ENCODE data around the gene IFT57.
"Not testable (repeated sequence)": the region's sequence is repeated elsewhere in the genome, so short reads cannot be mapped to it uniquely, and the experiment has no call there.

Gene IFT57

GRCh38 chr3:108159865-108160264, 62.4 kb downstream of the IFT57 start:
- Histone ChIP-seq H3K4me2 (peak overlapping the region in 3 of 11 experiments; percentile 32 to 74 (median 47); a peak in 4 of 22 replicates), H3K4me1 (peaks cover 0 to 60% (median 9%) of the 10 kb centered on the region in 10 experiments; a peak in 11 of 20 replicates), H3K9ac (no peak overlapping the region), H3K27me3 (no peaks in the 10 kb centered on the region), H3K36me3 (peaks cover 0 to 12% (median 0%) of the 10 kb centered on the region in 11 experiments; a peak in 4 of 22 replicates), H3K4me3 (no peak overlapping the region), H4K20me1 (no peaks in the 10 kb centered on the region), H3K27ac (0 out of 22 replicates have a peak overlapping the region, but pooled peaks of 1 of the 11 experiments have one; percentile 11), H3K9me3 (replicated peaks in 1 of 11) (peaks cover 0 to 6% (median 0%) of the 10 kb centered on the region in 11 experiments; a peak in 6 of 22 replicates)
- no peak for TF ChIP-seq Cebpa-rat (IDR thresholded peaks at IDR 0.05)

GRCh38 chr3:108159105-108159504, 63.1 kb downstream of the IFT57 start:
- H3K4me3 ChIP-seq = no peak overlapping the region
- peaks cover 0 to 13% (median 3%) of the 10 kb centered on the region in 11 experiments; a peak in 10 of 22 replicates for H3K9me3 ChIP-seq (replicated peaks in 1 of 11)
- H3K4me1 ChIP-seq = peaks cover 0 to 60% (median 9%) of the 10 kb centered on the region in 10 experiments; a peak in 11 of 20 replicates
- peaks cover 0 to 9% (median 0%) of the 10 kb centered on the region in 11 experiments; a peak in 3 of 22 replicates for H3K36me3 ChIP-seq
- no peak for TF ChIP-seq Cebpa-rat (IDR thresholded peaks at IDR 0.05)
- H3K27ac ChIP-seq = peak overlapping the region in 2 of 11 experiments; percentile 68 to 76; a peak in 4 of 22 replicates
- no peaks in the 10 kb centered on the region for H3K27me3 ChIP-seq
- no peak overlapping the region for H3K9ac ChIP-seq
- H3K4me2 ChIP-seq = peak overlapping the region in 3 of 11 experiments; percentile 53 to 77 (median 74); a peak in 5 of 22 replicates
- no peaks in the 10 kb centered on the region for H4K20me1 ChIP-seq

- H3K9ac ChIP-seq = peak overlapping the region in 2 of 11 experiments; percentile 51 to 56; a peak in 3 of 22 replicates
These were observed 64.0 kb downstream of the IFT57 start for GRCh38 chr3:108158251-108158650.

GRCh38 chr3:108157273-108157672, 65.0 kb downstream of the IFT57 start:
- TF ChIP-seq Cebpa-rat (IDR thresholded peaks at IDR 0.05) = no peak
- H3K9ac ChIP-seq = 0 out of 22 replicates have a peak overlapping the region, but pooled peaks of 1 of the 11 experiments have one; percentile 56

More at GRCh38 chr3:108158251-108158650, 64.0 kb downstream of the IFT57 start:
- no peak for TF ChIP-seq Cebpa-rat (IDR thresholded peaks at IDR 0.05)
- H3K27me3 ChIP-seq = no peaks in the 10 kb centered on the region
- peaks cover 0 to 9% (median 0%) of the 10 kb centered on the region in 11 experiments; a peak in 3 of 22 replicates for H3K36me3 ChIP-seq
- peak overlapping the region in 2 of 11 experiments; percentile 68 to 76; a peak in 5 of 22 replicates for H3K27ac ChIP-seq
- no peak overlapping the region for H3K4me3 ChIP-seq
- peaks cover 0 to 64% (median 9%) of the 10 kb centered on the region in 10 experiments; a peak in 11 of 20 replicates for H3K4me1 ChIP-seq
- H3K4me2 ChIP-seq = peak overlapping the region in 3 of 11 experiments; percentile 53 to 77 (median 74); a peak in 6 of 22 replicates
- peaks cover 0 to 22% (median 5%) of the 10 kb centered on the region in 11 experiments; a peak in 10 of 22 replicates for H3K9me3 ChIP-seq (replicated peaks in 1 of 11)
- no peaks in the 10 kb centered on the region for H4K20me1 ChIP-seq

GRCh38 chr3:108156312-108156853, 65.8 kb downstream of the IFT57 start:
- Histone ChIP-seq H4K20me1 (no peaks in the 10 kb centered on the region), H3K4me3 (no peak overlapping the region), H3K4me2 (peak overlapping the region in 1 of 11 experiments; percentile 74; a peak in 1 of 22 replicates), H3K27ac (no peak overlapping the region), H3K9me3 (replicated peaks in 1 of 11) (peaks cover 0 to 23% (median 5%) of the 10 kb centered on the region in 11 experiments; a peak in 10 of 22 replicates), H3K36me3 (0 out of 22 replicates have a peak, but pooled peaks cover 0 to under 1% (median 0%) of the 10 kb centered on the region in 11 experiments), H3K4me1 (peaks cover 0 to 70% (median 9%) of the 10 kb centered on the region in 10 experiments; a peak in 11 of 20 replicates), H3K27me3 (no peaks in the 10 kb centered on the region), H3K9ac (no peak overlapping the region)
- TF ChIP-seq Cebpa-rat (IDR thresholded peaks at IDR 0.05) = no peak

More at GRCh38 chr3:108157273-108157672, 65.0 kb downstream of the IFT57 start:
- Histone ChIP-seq H4K20me1 (no peaks in the 10 kb centered on the region), H3K4me3 (no peak overlapping the region), H3K27ac (peak overlapping the region in 2 of 11 experiments; percentile 68 to 76; a peak in 5 of 22 replicates), H3K36me3 (peaks cover 0 to 7% (median 0%) of the 10 kb centered on the region in 11 experiments; a peak in 3 of 22 replicates), H3K4me2 (peak overlapping the region in 3 of 11 experiments; percentile 53 to 77 (median 74); a peak in 5 of 22 replicates), H3K9me3 (replicated peaks in 1 of 11) (peaks cover 0 to 23% (median 5%) of the 10 kb centered on the region in 11 experiments; a peak in 10 of 22 replicates), H3K27me3 (no peaks in the 10 kb centered on the region), H3K4me1 (peaks cover 0 to 66% (median 9%) of the 10 kb centered on the region in 10 experiments; a peak in 11 of 20 replicates)

GRCh38 chr3:108155642-108156041, 66.6 kb downstream of the IFT57 start:
- not testable (repeated sequence) for H3K36me3 ChIP-seq, H4K20me1 ChIP-seq, H3K4me2 ChIP-seq, H3K4me3 ChIP-seq, H3K27me3 ChIP-seq, H3K27ac ChIP-seq, H3K9ac ChIP-seq
- H3K9me3 ChIP-seq (replicated peaks in 1 of 11) = peaks cover 0 to 23% (median 5%) of the 10 kb centered on the region in 11 experiments; a peak in 10 of 22 replicates
- peaks cover 0 to 65% (median 4%) of the 10 kb centered on the region in 10 experiments; a peak in 11 of 20 replicates for H3K4me1 ChIP-seq

- Histone ChIP-seq H3K9ac (no peak overlapping the region), H3K4me2 (peak overlapping the region in 1 of 11 experiments; percentile 33; a peak in 1 of 22 replicates), H3K27ac (no peak overlapping the region), H3K36me3 (no peaks in the 10 kb centered on the region), H3K9me3 (replicated peaks in 1 of 11) (peaks cover 0 to 23% (median 5%) of the 10 kb centered on the region in 11 experiments; a peak in 10 of 22 replicates), H3K27me3 (no peaks in the 10 kb centered on the region), H4K20me1 (no peaks in the 10 kb centered on the region), H3K4me3 (no peak overlapping the region), H3K4me1 (peaks cover 0 to 44% (median 0%) of the 10 kb centered on the region in 10 experiments; a peak in 6 of 20 replicates)
- no peak for TF ChIP-seq Cebpa-rat (IDR thresholded peaks at IDR 0.05)
These were observed 68.7 kb downstream of the IFT57 start for GRCh38 chr3:108153451-108153981.

GRCh38 chr3:108152274-108152673, 70.0 kb downstream of the IFT57 start:
- no peak for TF ChIP-seq Cebpa-rat (IDR thresholded peaks at IDR 0.05)
- Histone ChIP-seq H3K27me3 (no peaks in the 10 kb centered on the region), H3K4me3 (no peak overlapping the region), H3K27ac (no peak overlapping the region), H3K9ac (no peak overlapping the region), H3K4me1 (peaks cover 0 to 32% (median 0%) of the 10 kb centered on the region in 10 experiments; a peak in 6 of 20 replicates), H3K36me3 (no peaks in the 10 kb centered on the region), H4K20me1 (no peaks in the 10 kb centered on the region), H3K9me3 (replicated peaks in 1 of 11) (peaks cover 0 to 23% (median 5%) of the 10 kb centered on the region in 11 experiments; a peak in 10 of 22 replicates), H3K4me2 (peak overlapping the region in 1 of 11 experiments; percentile 3; a peak in 1 of 22 replicates)
